PC-3 (cell line): Measurements from ENCODE around the gene SPATA18. TPM values are rescaled to one million over a fixed set of nuclear protein-coding genes. Genes with fewer than 3 reads are reported as not detected.

Experiments
- ATAC-seq: fragments of 200-7000 bp; cut with Tn5 transposase; 2 replicates; pipeline ENCODE4 v1.9.1; 2020; ENCODE audit warnings: mild to moderate bottlenecking, moderate library complexity
- BruUV-seq: library from RNA; stranded (reverse); fragments of 400-500 nt; replicated peaks from 2 replicates; lab custom pipeline; 2021; lab: Mats Ljungman, UMichigan
- CTCF ChIA-PET: fragments of 300-600 bp; sonication (Branson Sonifier 250); formaldehyde crosslinking; loops from one replicate; lab custom pipeline; 2022; ENCODE audit warnings: antibody characterized with exemption; lab: Charles Lee
- POLR2A ChIA-PET: fragments of 300-600 bp; sonication (Branson Sonifier 250); formaldehyde crosslinking; loops from one replicate; lab custom pipeline; 2022; ENCODE audit warnings: antibody characterized with exemption; ENCODE audit not compliant: unreplicated experiment; lab: Charles Lee
- DNase-seq: peaks from one replicate; pipeline ENCODE4 v3.0.0-alpha.2; 2015
- H2AFZ ChIP-seq: fragments of 300-600 bp; sonication (generic); 2 replicates; pipeline ENCODE4 v1.6.0; 2016; ENCODE audit warnings: antibody characterized with exemption, low read length
- H3F3A ChIP-seq: fragments of 300-600 bp; sonication (generic); one replicate; pipeline ENCODE4 v1.6.0; 2017; ENCODE audit warnings: antibody characterized with exemption, low read length, control low read depth, mild to moderate bottlenecking; ENCODE audit not compliant: unreplicated experiment
- H3K27ac ChIP-seq: fragments of 300-600 bp; sonication (generic); 2 replicates; pipeline ENCODE4 v1.5.1; 2016; ENCODE audit warnings: mild to moderate bottlenecking, low read length
- H3K27me3 ChIP-seq: fragments of 300-600 bp; sonication (generic); 2 replicates; pipeline ENCODE4 v1.6.1; 2016; ENCODE audit warnings: low read length, mixed read lengths
- H3K36me3 ChIP-seq: fragments of 300-600 bp; sonication (generic); 2 replicates; pipeline ENCODE4 v1.6.1; 2016; ENCODE audit warnings: low read depth, mixed run types, low read length, mixed read lengths
- H3K4me1 ChIP-seq: fragments of 300-600 bp; sonication (generic); 2 replicates; pipeline ENCODE4 v1.5.1; 2016; ENCODE audit warnings: low read length; ENCODE audit not compliant: insufficient read depth
- H3K4me2 ChIP-seq: fragments of 300-600 bp; sonication (generic); 2 replicates; pipeline ENCODE4 v1.6.0; 2016; ENCODE audit warnings: low read length
- H3K4me3 ChIP-seq: fragments of 300-600 bp; sonication (generic); 2 replicates; pipeline ENCODE4 v1.5.1; 2016; ENCODE audit warnings: mild to moderate bottlenecking, low read length, mixed read lengths
- H3K79me2 ChIP-seq: fragments of 300-600 bp; sonication (generic); 2 replicates; pipeline ENCODE4 v1.6.1; 2017; ENCODE audit warnings: low read length, mixed read lengths
- H3K9ac ChIP-seq: fragments of 300-600 bp; sonication (generic); 2 replicates; pipeline ENCODE4 v1.6.0; 2016; ENCODE audit warnings: mild to moderate bottlenecking, low read length
- H3K9me2 ChIP-seq: fragments of 300-600 bp; sonication (generic); replicated peaks from 2 replicates; pipeline ENCODE4 v1.6.1; 2016; ENCODE audit warnings: mixed run types, low read length, mixed read lengths
- H3K9me3 ChIP-seq: fragments of 300-600 bp; sonication (generic); 2 replicates; pipeline ENCODE4 v1.6.1; 2016; ENCODE audit warnings: low read length, mixed read lengths
- H4K20me1 ChIP-seq: fragments of 300-600 bp; sonication (generic); 2 replicates; pipeline ENCODE4 v1.6.1; 2016; ENCODE audit warnings: low read length, mixed read lengths
- EZH2 ChIP-seq: fragments of 300-600 bp; sonication (generic); IDR thresholded peaks from one replicate; pipeline ENCODE4 v1.6.1; 2017; ENCODE audit warnings: antibody characterized with exemption, mild to moderate bottlenecking, low read length; ENCODE audit not compliant: unreplicated experiment
- EZH2phosphoT487 ChIP-seq: fragments of 300-600 bp; sonication (generic); IDR thresholded peaks from 2 replicates; pipeline ENCODE4 v1.6.1; 2018; ENCODE audit warnings: mild to moderate bottlenecking, antibody characterized with exemption, low read length, borderline replicate concordance
- intact Hi-C: fragments of 100-400 bp; cut with micrococcal nuclease; formaldehyde crosslinking; loops from 2 replicates; pipeline ENCODE4 v1.9.0; 2023
- total RNA-seq: library from RNA; depleted of rRNA; stranded (reverse); fragments of >200 nt; gene quantifications from 2 replicates; pipeline ENCODE4 v1.2.3, GENCODE V29; 2014
- TF ChIP-seq, protein P1 (sequence below): fragments of 300-600 bp; sonication (generic); conservative IDR thresholded peaks from 2 replicates; pipeline ENCODE4 v1.5.1; 2017; ENCODE audit warnings: antibody characterized with exemption, low read depth, mild to moderate bottlenecking, low read length

SPATA18 gene
- total RNA-seq, 1 experiment from 2014 or later, result not detected

DNA sequence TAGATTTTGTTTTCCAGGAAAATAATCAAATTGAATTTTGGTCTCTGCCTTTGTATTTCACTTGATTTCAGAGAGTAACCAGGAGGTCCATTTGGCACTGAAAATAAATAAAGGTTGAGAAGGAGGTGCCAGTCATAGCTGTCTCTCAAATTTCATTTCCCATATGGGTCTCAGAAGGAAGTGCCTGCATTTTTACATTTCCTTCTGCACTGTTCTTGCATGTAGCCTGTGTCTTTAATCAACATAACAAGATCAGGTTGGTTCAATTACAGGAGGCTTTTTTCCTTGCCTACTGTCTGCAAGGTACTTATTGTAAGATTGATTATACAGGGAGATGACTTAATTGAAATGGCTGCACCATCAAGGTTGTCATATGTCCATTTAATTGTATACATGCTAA, 46.7 kb upstream of the SPATA18 start:
- ATAC-seq (no peak), DNase-seq (no peak)
- Histone ChIP-seq H4K20me1 (no peaks in the 10 kb centered on the region), H3K4me2 (no peak overlapping the region), H3K4me3 (no peak overlapping the region), H2AFZ (no peak overlapping the region), H3K36me3 (no peaks in the 10 kb centered on the region), H3K27ac (no peak overlapping the region), H3K9me3 (no peaks in the 10 kb centered on the region), H3K27me3 (no peaks in the 10 kb centered on the region), H3K9me2 (no peaks in the 10 kb centered on the region), H3K4me1 (peaks cover 26% of the 10 kb centered on the region), H3K79me2 (no peaks in the 10 kb centered on the region), H3K9ac (no peak overlapping the region), H3F3A (no peaks in the 10 kb centered on the region)
- no TSS peak for BruUV-seq
- ChIA-PET CTCF (no interaction called here), POLR2A (interaction anchor here (0.6 kb wide), 1 partner anchor 118 kb away, joined by 3 read pairs; no protein-coding TSS in a partner anchor)
- TF ChIP-seq EZH2 (no peak), EZH2phosphoT487 (no peak)
- TF ChIP-seq, protein P1, sequence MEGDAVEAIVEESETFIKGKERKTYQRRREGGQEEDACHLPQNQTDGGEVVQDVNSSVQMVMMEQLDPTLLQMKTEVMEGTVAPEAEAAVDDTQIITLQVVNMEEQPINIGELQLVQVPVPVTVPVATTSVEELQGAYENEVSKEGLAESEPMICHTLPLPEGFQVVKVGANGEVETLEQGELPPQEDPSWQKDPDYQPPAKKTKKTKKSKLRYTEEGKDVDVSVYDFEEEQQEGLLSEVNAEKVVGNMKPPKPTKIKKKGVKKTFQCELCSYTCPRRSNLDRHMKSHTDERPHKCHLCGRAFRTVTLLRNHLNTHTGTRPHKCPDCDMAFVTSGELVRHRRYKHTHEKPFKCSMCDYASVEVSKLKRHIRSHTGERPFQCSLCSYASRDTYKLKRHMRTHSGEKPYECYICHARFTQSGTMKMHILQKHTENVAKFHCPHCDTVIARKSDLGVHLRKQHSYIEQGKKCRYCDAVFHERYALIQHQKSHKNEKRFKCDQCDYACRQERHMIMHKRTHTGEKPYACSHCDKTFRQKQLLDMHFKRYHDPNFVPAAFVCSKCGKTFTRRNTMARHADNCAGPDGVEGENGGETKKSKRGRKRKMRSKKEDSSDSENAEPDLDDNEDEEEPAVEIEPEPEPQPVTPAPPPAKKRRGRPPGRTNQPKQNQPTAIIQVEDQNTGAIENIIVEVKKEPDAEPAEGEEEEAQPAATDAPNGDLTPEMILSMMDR, result no peak
- intact Hi-C loops, result no loop called here

DNA sequence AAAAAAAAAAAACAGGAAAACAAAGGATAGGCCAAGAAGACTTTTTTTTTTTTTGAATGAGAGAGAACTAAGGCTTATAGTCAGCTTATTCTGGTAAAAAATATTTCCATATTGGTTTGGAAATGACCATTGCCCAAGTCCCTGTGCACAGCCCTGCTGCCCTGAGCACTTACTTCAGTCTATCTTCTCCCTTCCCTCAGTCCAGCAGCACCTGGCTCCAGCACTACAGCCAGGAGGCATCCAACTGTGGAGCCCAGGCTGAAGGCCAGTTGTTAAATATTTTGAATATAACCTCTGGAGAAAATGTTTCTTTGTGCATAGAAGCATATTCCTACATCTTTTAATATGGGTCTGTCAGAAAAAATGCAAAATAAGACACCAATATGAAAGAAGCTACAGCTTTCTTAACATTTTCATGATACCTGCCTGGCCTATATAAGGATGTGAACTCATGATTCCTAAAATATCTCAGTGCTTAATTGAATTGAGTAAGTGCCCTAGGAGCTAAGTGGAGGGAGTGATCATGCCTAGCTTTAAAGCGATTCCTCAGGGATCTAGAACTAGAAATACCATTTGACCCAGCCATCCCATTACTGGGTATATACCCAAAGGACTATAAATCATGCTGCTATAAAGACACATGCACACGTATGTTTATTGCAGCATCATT, 45.4 kb upstream of the SPATA18 start:
- DNase-seq (no peak), ATAC-seq (no peak)
- TF ChIP-seq EZH2 (no peak), EZH2phosphoT487 (no peak)
- TF ChIP-seq, protein P1, result no peak
- CTCF ChIA-PET, result no interaction called here
- Histone ChIP-seq H3K4me1 (peaks cover 26% of the 10 kb centered on the region), H3K27ac (no peak overlapping the region), H3K9me3 (no peaks in the 10 kb centered on the region), H3K9ac (no peak overlapping the region), H2AFZ (no peak overlapping the region), H3K9me2 (no peaks in the 10 kb centered on the region), H3K79me2 (no peaks in the 10 kb centered on the region), H3F3A (no peaks in the 10 kb centered on the region), H3K36me3 (no peaks in the 10 kb centered on the region), H3K4me2 (no peak overlapping the region), H4K20me1 (no peaks in the 10 kb centered on the region), H3K27me3 (no peaks in the 10 kb centered on the region), H3K4me3 (no peak overlapping the region)
- no TSS peak for BruUV-seq
- intact Hi-C loops, result no loop called here
- POLR2A ChIA-PET, result no interaction called here

DNA sequence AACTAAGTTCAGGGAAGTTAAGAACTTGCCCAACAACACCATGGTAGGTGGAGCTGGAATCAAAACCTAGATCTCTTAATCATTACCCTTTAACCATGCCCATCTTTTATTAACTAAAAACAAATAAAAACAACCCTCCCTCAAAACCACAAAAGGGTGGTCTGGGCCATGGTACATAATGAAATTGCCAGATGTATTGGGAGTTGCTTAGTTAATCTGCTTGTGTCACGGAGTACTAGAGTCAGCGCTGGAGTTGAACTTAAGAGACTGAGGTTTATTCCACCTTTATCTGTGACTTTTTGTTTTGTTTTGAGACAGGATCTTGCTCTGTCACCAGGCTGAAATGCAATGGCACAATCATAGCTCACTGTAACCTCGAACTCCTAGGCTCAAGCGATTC, 44.2 kb upstream of the SPATA18 start:
- H3K27ac ChIP-seq, result no peak overlapping the region
- ATAC-seq (no peak), DNase-seq (no peak)
- no peak for TF ChIP-seq EZH2phosphoT487
- TF ChIP-seq, protein P1, result no peak
- no peak for TF ChIP-seq EZH2
- no peaks in the 10 kb centered on the region for H3K9me2 ChIP-seq
- BruUV-seq, result no TSS peak
- no peaks in the 10 kb centered on the region for H3K79me2 ChIP-seq
- H3K4me2 ChIP-seq, result no peak overlapping the region
- peaks cover 16% of the 10 kb centered on the region for H3K4me1 ChIP-seq
- intact Hi-C loops, result no loop called here
- H4K20me1 ChIP-seq, result no peaks in the 10 kb centered on the region
- no peak overlapping the region for H2AFZ ChIP-seq
- POLR2A ChIA-PET, result no interaction called here
- H3K4me3 ChIP-seq, result no peak overlapping the region
- H3K9ac ChIP-seq, result no peak overlapping the region
- CTCF ChIA-PET, result no interaction called here
- H3F3A ChIP-seq, result no peaks in the 10 kb centered on the region
- H3K27me3 ChIP-seq, result no peaks in the 10 kb centered on the region
- no peaks in the 10 kb centered on the region for H3K9me3 ChIP-seq
- H3K36me3 ChIP-seq, result no peaks in the 10 kb centered on the region
